ENCODE data around the gene RSBN1L.

The RSBN1L gene

GRCh38 chr7:77734659-77735421, 38.6 kb downstream of the RSBN1L start:
- DNase-seq, result no peak

DNA sequence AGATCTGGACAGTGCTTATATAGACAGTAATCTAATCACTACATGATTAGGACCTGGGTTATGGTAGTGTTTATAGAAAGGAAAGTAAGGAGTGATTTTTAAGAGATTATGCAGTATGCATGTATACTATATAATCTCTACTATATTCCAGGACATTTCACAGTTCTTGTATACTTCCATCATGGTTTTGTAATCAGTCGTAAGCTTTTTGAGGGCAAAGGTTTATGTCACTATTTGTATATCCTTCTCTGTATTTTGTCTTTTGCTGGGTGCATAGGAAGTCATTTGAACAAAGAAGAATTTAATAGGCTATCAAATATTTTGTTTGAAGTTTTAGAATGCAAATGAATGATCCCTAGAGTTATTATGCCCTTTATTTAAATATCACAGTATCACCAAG, 39.2 kb downstream of the RSBN1L start:
- no peak for DNase-seq

DNA sequence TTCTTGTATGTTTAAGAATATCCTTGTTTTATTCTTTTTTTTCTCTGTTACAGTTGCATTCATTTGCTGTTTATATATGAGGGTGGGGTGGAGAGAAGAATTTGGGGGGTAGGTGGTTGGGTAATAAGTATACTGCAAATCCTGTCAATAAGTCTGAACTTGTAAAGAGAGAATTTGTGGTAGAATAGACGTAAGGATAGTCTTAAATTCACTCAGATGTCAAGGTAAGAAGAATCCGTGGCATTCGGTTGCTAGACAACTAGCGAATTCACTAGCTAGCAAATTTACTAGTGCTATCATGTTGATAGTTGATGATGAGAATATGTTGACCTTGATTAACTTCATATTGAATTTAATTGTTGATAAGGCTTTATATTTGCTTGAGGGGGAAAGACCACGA, 40.7 kb downstream of the RSBN1L start:
- DNase-seq, result no peak

DNA sequence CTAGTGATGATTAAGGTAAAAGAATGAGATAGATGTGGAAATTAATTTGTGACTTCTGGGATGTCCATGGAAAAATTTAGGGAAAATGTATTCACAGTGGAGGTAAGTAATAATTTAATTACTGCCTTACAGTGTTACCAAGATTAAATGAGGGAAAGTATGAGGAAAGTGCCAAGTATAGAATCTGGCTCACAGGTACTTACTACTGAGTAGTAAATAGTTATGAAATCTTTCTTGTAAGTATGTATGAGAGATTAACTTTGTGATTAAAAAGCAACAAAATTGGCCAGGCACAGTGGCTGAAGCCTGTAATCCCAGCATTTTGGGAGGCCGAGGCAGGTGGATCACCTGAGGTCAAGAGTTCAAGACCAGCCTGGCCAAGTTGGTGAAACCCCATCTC, 42.1 kb downstream of the RSBN1L start:
- DNase-seq, result no peak

GRCh38 chr7:77738871-77739270, 42.6 kb downstream of the RSBN1L start:
- DNase-seq, result no peak

- no peak for DNase-seq
Observed at GRCh38 chr7:77740257-77740656, 44.0 kb downstream of the RSBN1L start.

- DNase-seq, result no peak
Observed at GRCh38 chr7:77743518-77743917, 47.3 kb downstream of the RSBN1L start.

DNA sequence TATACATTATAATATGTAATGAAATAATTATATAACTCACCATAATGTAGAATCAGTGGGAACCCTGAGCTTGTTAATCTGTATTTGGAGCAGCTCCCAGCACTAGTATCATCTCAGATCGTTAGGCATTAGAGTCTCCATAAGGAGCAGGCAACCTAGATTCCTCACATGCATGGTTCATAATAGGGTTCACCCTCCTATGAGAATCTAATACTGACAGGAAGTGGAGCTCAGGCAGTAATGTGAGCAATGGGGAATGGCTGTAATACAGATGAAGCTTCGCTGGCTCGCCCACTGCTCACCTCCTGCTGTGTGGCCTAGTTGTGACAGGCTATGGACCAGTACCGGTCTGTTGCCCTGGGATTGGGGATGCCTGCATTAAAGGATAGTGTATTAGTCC, 49.5 kb downstream of the RSBN1L start:
- no peak for DNase-seq

DNA sequence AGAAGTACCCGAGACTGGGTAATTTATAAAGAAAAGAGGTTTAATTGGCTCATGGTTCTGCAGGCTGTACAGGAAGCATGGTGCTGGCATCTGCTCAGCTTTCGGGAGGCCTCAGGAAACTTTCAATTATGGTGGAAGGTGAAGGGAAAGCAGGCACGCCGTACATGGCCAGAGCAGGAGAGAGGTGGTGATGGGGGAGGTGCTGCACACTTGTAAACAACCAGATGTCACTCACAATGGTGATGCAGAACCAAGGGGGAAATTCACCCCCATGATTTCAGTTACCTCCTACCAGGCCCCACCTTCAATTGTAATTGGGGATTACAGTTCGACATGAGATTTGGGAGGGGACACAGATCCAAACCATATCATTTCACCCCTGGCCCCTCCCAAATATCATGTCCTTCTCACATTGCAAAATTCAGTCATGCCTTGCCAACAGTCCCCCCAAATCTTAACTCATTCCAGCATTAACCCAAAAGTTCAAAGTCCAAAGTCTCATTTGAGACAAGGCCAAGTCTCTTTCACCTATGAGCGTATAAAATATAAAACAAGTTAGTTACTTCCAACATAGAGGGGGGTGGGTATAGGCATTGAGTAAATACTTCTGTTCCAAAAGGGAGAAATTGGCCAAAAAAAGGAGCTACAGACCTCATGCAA, 50.0 kb downstream of the RSBN1L start:
- no peak for DNase-seq

DNA sequence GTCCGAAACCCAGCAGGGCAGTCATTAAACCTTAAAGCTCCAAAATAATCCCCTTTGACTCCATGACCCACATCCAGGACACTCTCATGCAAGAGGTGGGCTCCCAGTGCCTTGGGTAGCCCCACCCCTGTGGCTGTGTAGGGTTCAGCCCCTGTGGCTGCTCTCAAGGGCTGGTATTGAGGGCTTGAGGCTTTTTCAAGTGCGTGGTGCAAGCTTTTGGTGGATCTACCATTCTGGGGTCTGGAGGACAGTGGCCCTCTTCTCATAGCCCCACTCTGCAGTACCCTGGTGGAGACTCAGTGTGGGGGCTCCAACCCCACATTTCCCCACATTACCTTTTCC, 50.5 kb downstream of the RSBN1L start:
- no peak for DNase-seq

GRCh38 chr7:77747178-77747577, 50.9 kb downstream of the RSBN1L start:
- no peak for DNase-seq

- DNase-seq, result no peak
Observed at GRCh38 chr7:77747718-77748117, 51.5 kb downstream of the RSBN1L start.

GRCh38 chr7:77752016-77752415, 55.8 kb downstream of the RSBN1L start:
- no peak for DNase-seq

DNA sequence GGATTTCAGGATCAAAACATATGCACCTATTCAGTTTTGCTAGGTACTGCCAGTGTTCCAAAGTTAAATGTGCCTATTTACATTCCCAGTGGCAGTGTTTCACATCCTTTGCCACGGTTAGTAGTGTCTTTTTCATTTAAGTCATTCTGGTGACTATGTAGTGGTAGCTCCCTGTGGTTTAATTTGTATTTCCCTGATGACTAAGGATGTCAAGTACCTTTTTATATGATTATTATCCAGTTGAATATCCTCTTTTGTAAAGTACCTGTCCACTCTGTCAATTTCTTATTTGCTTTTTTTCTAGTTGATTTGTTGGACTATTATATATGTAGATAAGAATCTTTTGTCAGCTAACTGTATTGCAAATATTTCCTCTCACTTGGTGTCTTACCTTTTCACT, 56.9 kb downstream of the RSBN1L start:
- no peak for DNase-seq

DNA sequence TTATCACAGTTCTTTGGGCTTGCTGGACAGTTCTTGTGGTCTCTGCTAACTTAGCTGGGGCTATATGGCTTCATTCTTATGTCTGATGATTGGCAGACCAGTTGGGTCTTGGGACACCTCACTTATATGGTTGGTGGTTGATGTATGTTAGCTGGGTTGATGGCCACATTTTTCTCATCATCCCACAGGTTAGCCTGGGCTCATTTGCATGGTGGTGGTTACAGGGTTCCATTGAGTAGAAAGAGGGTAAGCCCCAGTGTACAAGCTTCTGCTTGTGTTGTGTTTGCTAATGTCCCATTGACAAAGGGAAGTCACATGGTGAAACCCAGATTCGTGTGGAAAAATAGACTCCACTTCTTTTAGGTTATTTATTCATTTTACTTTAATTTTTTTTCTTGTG, 61.3 kb downstream of the RSBN1L start:
- no peak for DNase-seq

GRCh38 chr7:77759294-77759889, 63.1 kb downstream of the RSBN1L start:
- peak; percentile 62 for DNase-seq

GRCh38 chr7:77760809-77761453, 64.7 kb downstream of the RSBN1L start:
- DNase-seq, result no peak

- DNase-seq, result no peak
Observed at GRCh38 chr7:77765481-77765880, 69.2 kb downstream of the RSBN1L start.

DNA sequence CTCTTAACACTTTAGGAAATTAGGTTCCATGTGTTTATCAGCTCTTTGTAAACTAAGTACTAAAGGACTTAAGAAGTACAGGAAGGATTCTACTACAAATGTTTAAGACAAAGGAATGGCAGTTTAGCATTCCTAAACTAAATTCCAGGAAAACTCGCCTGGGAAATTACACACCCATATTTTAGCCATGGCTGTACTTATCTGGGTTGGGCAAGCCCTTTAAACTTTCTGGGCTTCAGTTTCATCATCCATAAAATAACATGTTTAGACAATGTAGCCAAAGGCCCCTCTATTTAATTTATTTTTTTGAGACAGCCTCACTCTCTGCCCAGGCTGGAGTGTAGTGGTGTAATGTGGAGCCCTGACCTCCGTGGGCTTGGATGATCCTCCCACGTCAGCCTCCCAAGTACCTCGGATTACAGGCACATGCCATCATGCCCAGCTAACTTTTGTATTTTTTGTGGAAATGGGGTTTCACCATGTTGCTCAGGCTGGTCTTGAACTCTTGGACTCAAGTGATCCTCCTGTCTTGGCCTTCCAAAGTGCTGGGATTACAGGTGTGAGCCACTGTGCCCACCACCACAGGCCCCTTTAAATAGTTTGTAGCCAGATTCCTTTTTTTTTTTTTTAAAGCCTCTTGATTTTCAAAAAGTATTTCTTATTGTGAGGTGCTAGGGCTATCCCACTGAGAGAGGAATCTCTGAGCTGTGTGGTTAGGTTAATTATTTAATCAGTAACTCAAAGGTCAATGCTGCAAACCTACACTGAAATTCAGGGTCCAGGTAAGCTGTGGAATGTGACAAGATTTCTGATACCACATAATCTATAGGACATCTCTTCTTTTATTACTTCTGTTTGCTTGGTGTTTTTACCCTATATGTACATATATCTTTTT, 69.9 kb downstream of the RSBN1L start:
- no peak for DNase-seq

- no peak for DNase-seq
Observed at GRCh38 chr7:77766801-77767605, 70.7 kb downstream of the RSBN1L start.

DNA sequence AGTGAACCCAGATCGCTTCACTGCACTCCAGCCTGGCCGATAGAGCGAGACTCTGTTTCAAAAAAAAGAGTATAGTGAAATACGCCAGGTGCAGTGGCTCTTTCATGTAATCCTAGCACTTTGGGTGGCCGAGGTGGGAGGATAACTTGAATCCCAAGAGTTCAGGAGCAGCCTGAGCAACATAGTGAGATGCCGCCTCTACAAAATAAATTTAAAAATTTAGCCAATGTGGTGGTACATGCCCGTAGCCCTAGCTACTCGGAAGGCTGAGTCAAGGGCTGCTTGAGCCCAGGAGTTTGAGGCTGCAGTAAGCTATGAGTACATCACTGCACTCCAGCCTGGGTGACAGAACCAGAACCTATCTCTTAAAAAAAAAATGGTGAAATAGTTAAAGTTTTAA, 74.1 kb downstream of the RSBN1L start:
- DNase-seq, result no peak

DNA sequence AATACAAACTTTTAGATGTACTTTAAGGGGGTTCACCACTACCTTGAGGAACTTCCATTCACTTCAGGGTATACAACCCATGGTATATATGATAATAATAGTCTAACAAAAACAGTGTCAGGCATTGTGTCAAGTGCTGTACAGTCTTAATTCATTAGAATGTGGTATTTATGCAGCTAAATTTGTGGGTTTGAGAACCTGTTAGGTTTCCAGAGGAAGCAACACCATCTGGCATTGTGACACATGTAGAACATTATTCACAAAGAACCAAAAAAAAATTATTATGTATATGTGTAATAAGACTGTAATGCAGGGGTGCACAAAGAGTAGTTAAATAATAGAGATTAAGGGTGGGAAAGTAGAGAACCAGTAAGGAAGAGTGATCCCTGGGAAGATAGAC, 75.6 kb downstream of the RSBN1L start:
- no peak for DNase-seq

Data from femur (tissue), 1 donor.